Thymus (tissue), 11 donors: ENCODE measurements around the gene HACD3. TPM values are rescaled to one million over a fixed set of nuclear protein-coding genes. Genes with fewer than 3 reads are reported as not detected.

Experiments used
- DNase-seq, 9 donors: peaks; one replicate each; pipeline ENCODE4 v3.0.0-alpha.2; 2013; ENCODE audit warnings: low spot score in 9 of 9, low read depth in 6 of 9, missing footprints in 1 of 9
- H3K27ac ChIP-seq, 2 donors: one replicate each; pipeline ENCODE4 v1.5.1; 2013; ENCODE audit warnings: control low read depth in 1 of 2, low read depth in 1 of 2, low read length in 1 of 2, mild to moderate bottlenecking in 1 of 2, moderate library complexity in 1 of 2
- H3K27me3 ChIP-seq, 2 donors: one replicate each; pipeline ENCODE4 v1.5.1; 2013; ENCODE audit warnings: low read length in 1 of 2; ENCODE audit not compliant: control insufficient read depth in 2 of 2, insufficient read depth in 1 of 2
- H3K36me3 ChIP-seq, 2 donors: one replicate each; pipeline ENCODE4 v1.5.1; 2013; ENCODE audit warnings: low read length in 1 of 2, mild to moderate bottlenecking in 1 of 2, moderate library complexity in 1 of 2; ENCODE audit not compliant: control insufficient read depth in 2 of 2, insufficient read depth in 2 of 2
- H3K4me1 ChIP-seq, 2 donors: one replicate each; pipeline ENCODE4 v1.5.1; 2013; ENCODE audit warnings: low read length in 2 of 2; ENCODE audit not compliant: control insufficient read depth in 2 of 2, insufficient read depth in 2 of 2
- H3K4me3 ChIP-seq, 2 donors: one replicate each; pipeline ENCODE4 v1.5.1; 2013; ENCODE audit warnings: low read length in 2 of 2, control low read depth in 1 of 2, mild to moderate bottlenecking in 1 of 2
- H3K9me3 ChIP-seq, 2 donors: one replicate each; pipeline ENCODE4 v1.5.1; 2013; ENCODE audit warnings: low read length in 1 of 2, mild to moderate bottlenecking in 1 of 2; ENCODE audit not compliant: control insufficient read depth in 2 of 2, insufficient read depth in 1 of 2
- WGBS: extraction: QIAGEN DNeasy Blood & Tissue Kit; methylation state at CpG from one replicate; pipeline ENCODE4 v1.1.7; 2013; 5-methylcytosine and 5-hydroxymethylcytosine counted together
- polyA plus RNA-seq: library from polyadenylated mRNA; stranded (reverse); fragments of 200-250 nt; gene quantifications from one replicate; pipeline ENCODE4 v1.2.3, GENCODE V29; 2013
- total RNA-seq: library from RNA; stranded (reverse); fragments of 120-200 nt; gene quantifications from one replicate; pipeline ENCODE4 v1.2.4, GENCODE V29; 2013
- donor health status: healthy.

Gene HACD3
- total and polyA plus RNA-seq, 2 donors: 20.2 to 47.7 TPM

DNA sequence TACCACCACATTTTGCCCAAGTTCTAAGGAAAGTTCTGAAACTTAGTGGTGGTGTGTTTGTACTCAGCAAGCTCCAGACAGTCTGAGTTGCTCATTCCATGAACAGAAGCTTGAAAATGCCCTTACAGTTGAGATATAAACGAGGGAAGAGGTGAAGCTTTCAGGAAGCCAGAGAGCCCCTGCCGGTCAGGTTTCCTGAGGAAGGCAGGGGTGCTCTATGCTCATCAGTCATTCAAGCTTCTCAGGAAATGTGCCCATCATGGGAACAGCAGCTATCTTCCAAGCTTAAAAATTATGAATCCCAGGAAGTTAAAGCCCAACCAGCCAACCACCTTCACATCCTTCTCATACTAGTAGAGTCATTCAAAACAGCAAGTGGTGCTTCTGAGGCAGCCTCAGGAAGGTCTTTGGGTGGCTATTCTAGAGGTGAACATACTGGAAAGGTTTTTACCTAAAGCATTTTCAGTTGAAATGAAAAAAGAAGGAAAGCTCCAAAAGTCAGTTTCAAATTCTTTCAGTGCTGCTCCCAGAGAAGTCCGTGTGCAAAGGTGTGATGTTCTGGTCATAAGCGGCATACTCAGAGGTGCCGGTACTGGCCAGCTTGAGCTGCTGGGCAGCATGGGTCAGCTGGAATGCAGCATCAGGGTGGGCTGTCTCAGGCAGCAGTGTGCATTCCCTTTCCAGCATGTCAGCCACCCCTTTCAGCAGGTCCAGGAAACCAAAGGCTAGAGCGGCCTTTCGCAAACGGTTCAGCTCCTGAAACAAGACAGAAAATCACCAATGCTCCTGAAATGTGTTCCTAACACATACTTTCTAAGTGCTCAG, 48.9 kb downstream of the HACD3 start:
- Histone ChIP-seq H3K27me3 (no peaks in the 10 kb centered on the region), H3K36me3 (peaks cover 47 to 77% of the 10 kb centered on the region in 2 donors), H3K4me3 (no peak overlapping the region), H3K9me3 (no peaks in the 10 kb centered on the region), H3K4me1 (peaks cover 2% of the 10 kb centered on the region in 2 donors), H3K27ac (no peak overlapping the region)
- WGBS: 82% methylated on average over 8 of the region's 8 CpGs
- DNase-seq: no peak

DNA sequence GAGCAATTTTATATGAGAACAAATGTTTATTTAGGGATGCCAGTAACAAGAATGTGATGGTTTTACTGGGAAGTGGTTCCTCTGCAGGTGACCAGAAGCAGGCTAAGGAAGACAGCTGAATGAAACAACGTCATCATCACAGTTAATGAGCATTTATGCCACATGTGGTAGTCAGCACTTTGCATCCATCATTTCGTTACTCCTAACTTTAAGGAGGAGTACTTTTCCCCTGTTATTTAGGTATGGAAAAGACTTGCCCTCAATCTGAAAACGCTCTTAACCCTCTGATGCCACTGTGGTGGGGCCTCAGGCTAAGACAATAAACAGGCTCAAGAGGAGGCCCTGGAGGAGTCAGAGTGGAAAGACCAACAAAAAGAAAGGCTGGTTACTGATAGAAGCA, 49.5 kb downstream of the HACD3 start:
- Histone ChIP-seq H3K36me3 (peaks cover 44 to 77% of the 10 kb centered on the region in 2 donors), H3K27me3 (no peaks in the 10 kb centered on the region), H3K9me3 (no peaks in the 10 kb centered on the region), H3K4me3 (no peak overlapping the region), H3K4me1 (peaks cover 4 to 6% of the 10 kb centered on the region in 2 donors), H3K27ac (no peak overlapping the region)
- 96% methylated on average over 3 of the region's 3 CpGs for WGBS
- no peak for DNase-seq

DNA sequence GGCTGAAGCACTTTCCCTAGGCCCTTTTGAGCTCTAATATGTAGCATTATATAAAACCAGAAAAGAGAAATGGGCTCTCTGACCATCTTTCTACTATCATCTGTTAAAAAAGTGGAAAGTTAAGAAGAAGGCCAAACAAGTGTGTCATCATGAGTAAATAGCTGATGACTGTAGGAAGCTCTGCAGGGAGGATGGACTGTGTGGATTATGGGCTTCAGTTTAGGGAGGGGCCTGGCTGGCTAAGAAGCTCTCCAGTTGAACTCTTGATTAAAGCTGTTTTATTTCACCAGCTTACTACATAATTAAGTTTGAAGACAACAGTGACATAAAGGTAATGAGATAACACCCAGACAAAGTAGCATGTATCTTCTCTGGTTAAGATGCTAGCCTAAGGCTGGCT, 50.0 kb downstream of the HACD3 start:
- H3K36me3 ChIP-seq: peaks cover 44 to 79% of the 10 kb centered on the region in 2 donors
- no peaks in the 10 kb centered on the region for H3K27me3 ChIP-seq
- no peak for DNase-seq
- no peaks in the 10 kb centered on the region for H3K9me3 ChIP-seq
- no peak overlapping the region for H3K4me3 ChIP-seq
- H3K27ac ChIP-seq: no peak overlapping the region
- peaks cover 4 to 7% of the 10 kb centered on the region in 2 donors for H3K4me1 ChIP-seq

DNA sequence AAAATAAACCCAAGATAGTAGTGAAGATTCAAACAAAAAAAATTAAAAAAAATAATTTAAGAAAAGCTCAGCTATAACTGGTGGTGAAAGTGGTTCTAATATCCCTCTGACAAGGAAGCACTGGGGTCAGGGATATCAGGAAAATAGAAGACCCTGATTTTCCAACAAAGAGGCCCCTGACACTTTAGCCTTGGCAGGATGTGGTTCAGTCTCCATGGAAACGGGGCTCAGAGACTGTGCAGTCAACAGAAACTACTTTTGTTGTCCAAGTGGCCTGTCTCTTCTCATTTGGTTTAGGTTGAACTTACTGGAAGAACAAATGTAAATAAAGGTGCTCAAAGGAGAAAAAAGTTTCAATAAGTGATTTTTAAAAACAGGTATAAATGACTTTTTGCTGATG, 53.4 kb downstream of the HACD3 start:
- 2% methylated on average over 1 of the region's 1 CpG for WGBS
- Histone ChIP-seq H3K4me3 (no peak overlapping the region), H3K4me1 (peaks cover 4 to 7% of the 10 kb centered on the region in 2 donors), H3K27me3 (no peaks in the 10 kb centered on the region), H3K9me3 (no peaks in the 10 kb centered on the region), H3K36me3 (peaks cover 40 to 74% of the 10 kb centered on the region in 2 donors), H3K27ac (peak overlapping the region in 1 of 2 donors; percentile 65)
- peak; percentile 40 to 91 (median 74) for DNase-seq

DNA sequence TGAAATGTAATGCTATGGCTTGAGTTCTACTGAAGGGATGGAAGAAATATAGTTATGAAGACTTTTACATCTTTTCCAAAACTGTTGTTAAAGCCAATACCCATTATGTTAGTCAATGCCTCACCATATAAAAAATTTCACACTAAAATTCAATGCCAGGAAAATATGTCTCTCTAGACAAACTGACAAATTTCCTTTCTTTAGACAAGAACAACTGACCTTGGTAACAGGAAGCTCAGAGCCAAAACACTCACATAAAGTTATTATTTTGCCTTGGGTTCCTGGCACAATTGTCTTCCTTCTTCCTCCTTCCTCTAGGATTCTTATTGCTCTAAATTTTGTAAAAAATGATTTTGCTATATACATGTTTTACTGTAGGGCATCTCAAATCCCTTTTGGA, 54.0 kb downstream of the HACD3 start:
- no peaks in the 10 kb centered on the region for H3K27me3 ChIP-seq
- H3K27ac ChIP-seq: peak overlapping the region in 1 of 2 donors; percentile 65

DNA sequence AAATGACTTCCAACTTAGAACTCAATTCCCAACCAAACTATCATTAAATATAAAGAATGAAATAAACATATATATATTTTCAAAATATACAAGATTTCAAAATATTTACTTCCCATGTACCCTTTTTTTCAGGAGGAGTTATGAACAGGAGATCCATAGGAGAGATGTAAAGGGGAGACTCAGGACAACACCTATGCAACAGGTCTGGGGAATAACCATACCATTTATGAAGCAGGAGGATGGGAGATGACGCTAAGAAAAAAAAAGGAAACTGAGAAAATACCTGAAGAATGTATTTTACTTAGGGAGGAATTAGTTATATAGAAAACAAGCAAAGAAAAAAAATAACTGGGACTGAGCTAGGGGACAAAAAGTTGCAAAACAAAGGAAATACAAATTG, 56.8 kb downstream of the HACD3 start:
- WGBS: 98% methylated on average over 1 of the region's 1 CpG
- Histone ChIP-seq H3K9me3 (no peaks in the 10 kb centered on the region), H3K4me3 (no peak overlapping the region), H3K4me1 (peaks cover 4 to 7% of the 10 kb centered on the region in 2 donors), H3K36me3 (peaks cover 27 to 78% of the 10 kb centered on the region in 2 donors), H3K27ac (no peak overlapping the region), H3K27me3 (no peaks in the 10 kb centered on the region)
- DNase-seq: no peak

More for the DNA sequence above, 54.0 kb downstream of the HACD3 start:
- Histone ChIP-seq H3K9me3 (no peaks in the 10 kb centered on the region), H3K4me3 (no peak overlapping the region), H3K36me3 (peaks cover 36 to 74% of the 10 kb centered on the region in 2 donors), H3K4me1 (peaks cover 4 to 7% of the 10 kb centered on the region in 2 donors)
- peak in 1 of 9 donors; percentile 24 for DNase-seq

DNA sequence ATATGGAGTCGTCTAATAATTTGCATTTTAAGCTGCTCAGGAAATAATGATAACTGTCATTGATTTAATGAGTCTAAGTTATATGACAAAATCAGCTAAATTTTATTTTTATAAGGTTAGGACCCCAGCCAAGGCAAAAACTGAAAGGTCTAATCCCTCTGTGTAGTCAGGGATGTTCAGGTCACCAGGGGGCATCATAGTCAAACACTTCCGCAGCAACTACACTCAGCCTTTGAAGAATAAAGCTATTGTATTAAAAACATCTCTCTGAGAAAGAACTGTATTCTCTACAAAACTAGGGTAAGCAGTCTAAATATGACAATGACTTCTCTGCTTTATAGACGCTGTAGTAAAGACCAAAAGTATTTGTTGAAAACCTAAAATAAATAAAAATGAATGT, 65.7 kb downstream of the HACD3 start:
- 96% methylated on average over 3 of the region's 3 CpGs for WGBS
- Histone ChIP-seq H3K4me1 (no peaks in the 10 kb centered on the region), H3K4me3 (no peak overlapping the region), H3K27me3 (no peaks in the 10 kb centered on the region), H3K27ac (no peak overlapping the region), H3K36me3 (peaks cover 33 to 72% of the 10 kb centered on the region in 2 donors), H3K9me3 (no peaks in the 10 kb centered on the region)
- peak in 3 of 9 donors; percentile 13 to 35 (median 20) for DNase-seq

DNA sequence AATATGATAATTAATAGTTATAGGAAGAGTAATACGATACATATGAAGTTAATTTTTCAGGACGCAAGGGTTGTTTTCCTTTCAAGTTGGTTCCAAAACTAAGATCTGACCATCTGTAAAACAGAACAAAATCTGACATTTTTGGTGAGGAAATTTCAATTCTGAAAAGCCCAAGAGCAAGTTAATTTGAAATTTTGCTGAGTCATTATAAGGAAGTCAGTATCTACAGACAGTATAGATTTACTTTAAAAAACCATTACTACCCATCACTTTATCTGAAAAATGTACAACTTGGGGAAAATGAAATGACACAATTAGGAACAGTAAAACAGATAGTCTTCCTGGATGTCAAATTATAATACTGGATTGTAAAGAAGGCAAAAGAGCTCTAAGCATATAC, 68.2 kb downstream of the HACD3 start:
- H3K9me3 ChIP-seq: no peaks in the 10 kb centered on the region
- no peak overlapping the region for H3K27ac ChIP-seq
- no peak for DNase-seq
- no peaks in the 10 kb centered on the region for H3K27me3 ChIP-seq
- 97% methylated on average over 2 of the region's 2 CpGs for WGBS
- no peak overlapping the region for H3K4me3 ChIP-seq
- peaks cover 22 to 62% of the 10 kb centered on the region in 2 donors for H3K36me3 ChIP-seq
- H3K4me1 ChIP-seq: no peaks in the 10 kb centered on the region

DNA sequence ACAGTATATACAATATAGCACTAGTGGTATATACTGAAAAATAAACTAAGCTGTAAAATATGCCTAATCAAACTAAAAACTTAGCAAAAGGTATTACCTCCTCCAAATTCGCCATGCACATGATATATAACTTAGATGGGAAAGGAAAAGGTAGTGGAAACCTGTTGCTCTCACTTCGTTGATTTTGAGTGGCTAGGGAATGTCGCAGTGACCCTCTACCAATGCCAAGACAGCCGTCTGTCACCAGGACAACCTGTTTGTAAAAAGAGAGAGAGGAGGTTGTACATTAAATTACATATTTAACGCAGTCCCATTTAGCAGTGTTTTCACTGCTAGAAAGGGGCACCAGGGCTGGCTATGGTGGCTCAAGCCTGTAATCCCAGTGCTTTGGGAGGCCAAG, 69.4 kb downstream of the HACD3 start:
- Histone ChIP-seq H3K36me3 (peaks cover 32 to 64% of the 10 kb centered on the region in 2 donors), H3K9me3 (no peaks in the 10 kb centered on the region), H3K4me1 (no peaks in the 10 kb centered on the region), H3K4me3 (no peak overlapping the region), H3K27me3 (no peaks in the 10 kb centered on the region), H3K27ac (no peak overlapping the region)
- over 99% methylated on average over 5 of the region's 5 CpGs for WGBS
- no peak for DNase-seq
